Calu3 (cell line): ENCODE data around the gene PRKN. TPM values are rescaled to one million over a fixed set of nuclear protein-coding genes. Genes with fewer than 3 reads are reported as not detected.

Experiments
- BruUV-seq: library from RNA; stranded (reverse); fragments of 400-500 nt; replicated peaks from 2 replicates; lab custom pipeline; 2021; lab: Mats Ljungman, UMichigan
- CTCF ChIA-PET: fragments of 300-600 bp; sonication (Branson Sonifier 250); formaldehyde crosslinking; loops from one replicate; lab custom pipeline; 2022; ENCODE audit warnings: antibody characterized with exemption; lab: Charles Lee
- DNase-seq: peaks from one replicate; pipeline ENCODE4 v3.0.0; 2022
- H3K27ac Mint-ChIP-seq: one replicate; pipeline ENCODE4 v1.8.0; 2022; ENCODE audit warnings: mixed read lengths; ENCODE audit not compliant: unreplicated experiment
- H3K27me3 Mint-ChIP-seq: one replicate; pipeline ENCODE4 v1.8.0; 2022; ENCODE audit warnings: mixed read lengths; ENCODE audit not compliant: unreplicated experiment
- H3K36me3 Mint-ChIP-seq: one replicate; pipeline ENCODE4 v1.8.0; 2022; ENCODE audit warnings: mild to moderate bottlenecking, moderate library complexity, mixed read lengths; ENCODE audit not compliant: insufficient read depth, unreplicated experiment
- H3K4me1 Mint-ChIP-seq: one replicate; pipeline ENCODE4 v1.8.0; 2022; ENCODE audit warnings: mild to moderate bottlenecking, low read depth, mixed read lengths; ENCODE audit not compliant: unreplicated experiment
- H3K4me3 Mint-ChIP-seq: one replicate; pipeline ENCODE4 v1.8.0; 2022; ENCODE audit warnings: mild to moderate bottlenecking, low read depth, moderate library complexity, mixed read lengths; ENCODE audit not compliant: unreplicated experiment
- H3K9me3 Mint-ChIP-seq: one replicate; pipeline ENCODE4 v1.8.0; 2022; ENCODE audit warnings: low read depth, mixed read lengths; ENCODE audit not compliant: unreplicated experiment
- intact Hi-C: fragments of 100-400 bp; cut with micrococcal nuclease; formaldehyde crosslinking; loops from one replicate; pipeline ENCODE4 v1.10.0; 2022; ENCODE audit not compliant: unreplicated experiment
- total RNA-seq: library from RNA; stranded (reverse); gene quantifications from 2 replicates; pipeline ENCODE4 v1.2.3, GENCODE V29; 2022
- TF ChIP-seq, protein P1 (sequence below): fragments of 200-600 bp; IDR thresholded peaks from one replicate; pipeline ENCODE4 v1.8.0; 2022; ENCODE audit warnings: antibody characterized with exemption; ENCODE audit not compliant: unreplicated experiment

Gene PRKN
- total RNA-seq, 1 experiment from 2014 or later, result 3.8 TPM

DNA sequence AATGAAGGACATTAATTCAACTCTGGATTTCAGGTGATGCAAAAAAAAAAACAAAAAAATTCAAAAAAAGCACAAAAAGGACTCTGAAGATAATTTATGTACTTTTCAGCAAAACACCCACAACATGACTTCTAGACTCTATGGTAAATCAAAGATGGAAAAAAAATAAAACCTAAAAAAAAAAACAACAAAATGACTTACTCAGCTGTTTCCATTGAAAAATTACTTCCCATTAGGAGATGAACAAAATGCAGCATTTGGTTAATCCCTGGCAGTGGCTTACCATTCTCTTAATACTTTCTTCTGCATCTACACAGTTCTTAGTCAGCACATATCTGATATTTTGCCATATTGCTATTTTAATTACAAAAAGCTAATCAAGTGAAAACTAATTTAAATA lies 572.6 kb downstream of the PRKN start:
- no TSS peak for BruUV-seq
- H3K4me1 Mint-ChIP-seq, result no peaks in the 10 kb centered on the region

DNA sequence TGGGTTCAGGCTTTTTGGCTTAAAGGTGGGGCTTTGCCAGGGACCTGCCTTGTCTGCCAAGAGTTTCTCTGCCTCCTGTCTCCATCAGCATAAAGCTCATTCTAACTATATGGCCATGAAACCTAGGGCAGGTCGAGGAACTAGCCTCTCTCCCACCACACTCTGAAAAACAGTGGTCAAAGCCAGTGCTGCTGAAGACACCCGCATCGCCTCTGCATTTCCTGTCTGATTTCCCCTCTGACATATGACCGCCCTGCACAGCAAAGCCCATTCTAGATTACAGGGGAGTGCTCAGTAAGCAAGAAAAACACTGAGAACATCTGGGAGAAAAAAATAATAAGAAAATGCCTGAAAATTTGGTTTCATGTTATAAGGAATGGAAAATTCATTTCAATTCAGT lies 573.6 kb downstream of the PRKN start:
- no peaks in the 10 kb centered on the region for H3K27me3 Mint-ChIP-seq
- BruUV-seq, result no TSS peak
- H3K4me3 Mint-ChIP-seq, result no peak overlapping the region
- TF ChIP-seq, protein P1, sequence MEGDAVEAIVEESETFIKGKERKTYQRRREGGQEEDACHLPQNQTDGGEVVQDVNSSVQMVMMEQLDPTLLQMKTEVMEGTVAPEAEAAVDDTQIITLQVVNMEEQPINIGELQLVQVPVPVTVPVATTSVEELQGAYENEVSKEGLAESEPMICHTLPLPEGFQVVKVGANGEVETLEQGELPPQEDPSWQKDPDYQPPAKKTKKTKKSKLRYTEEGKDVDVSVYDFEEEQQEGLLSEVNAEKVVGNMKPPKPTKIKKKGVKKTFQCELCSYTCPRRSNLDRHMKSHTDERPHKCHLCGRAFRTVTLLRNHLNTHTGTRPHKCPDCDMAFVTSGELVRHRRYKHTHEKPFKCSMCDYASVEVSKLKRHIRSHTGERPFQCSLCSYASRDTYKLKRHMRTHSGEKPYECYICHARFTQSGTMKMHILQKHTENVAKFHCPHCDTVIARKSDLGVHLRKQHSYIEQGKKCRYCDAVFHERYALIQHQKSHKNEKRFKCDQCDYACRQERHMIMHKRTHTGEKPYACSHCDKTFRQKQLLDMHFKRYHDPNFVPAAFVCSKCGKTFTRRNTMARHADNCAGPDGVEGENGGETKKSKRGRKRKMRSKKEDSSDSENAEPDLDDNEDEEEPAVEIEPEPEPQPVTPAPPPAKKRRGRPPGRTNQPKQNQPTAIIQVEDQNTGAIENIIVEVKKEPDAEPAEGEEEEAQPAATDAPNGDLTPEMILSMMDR, result no peak
- intact Hi-C loops, result no loop called here
- no peaks in the 10 kb centered on the region for H3K36me3 Mint-ChIP-seq
- DNase-seq, result no peak
- no peaks in the 10 kb centered on the region for H3K4me1 Mint-ChIP-seq
- CTCF ChIA-PET, result no interaction called here
- H3K27ac Mint-ChIP-seq, result no peak overlapping the region
- no peaks in the 10 kb centered on the region for H3K9me3 Mint-ChIP-seq

More for the DNA sequence above, 572.6 kb downstream of the PRKN start:
- Mint-ChIP-seq H3K27me3 (no peaks in the 10 kb centered on the region), H3K36me3 (no peaks in the 10 kb centered on the region), H3K9me3 (no peaks in the 10 kb centered on the region), H3K4me3 (no peak overlapping the region), H3K27ac (no peak overlapping the region)
- intact Hi-C loops, result no loop called here
- no peak for DNase-seq
- CTCF ChIA-PET, result no interaction called here
- TF ChIP-seq, protein P1, result no peak

DNA sequence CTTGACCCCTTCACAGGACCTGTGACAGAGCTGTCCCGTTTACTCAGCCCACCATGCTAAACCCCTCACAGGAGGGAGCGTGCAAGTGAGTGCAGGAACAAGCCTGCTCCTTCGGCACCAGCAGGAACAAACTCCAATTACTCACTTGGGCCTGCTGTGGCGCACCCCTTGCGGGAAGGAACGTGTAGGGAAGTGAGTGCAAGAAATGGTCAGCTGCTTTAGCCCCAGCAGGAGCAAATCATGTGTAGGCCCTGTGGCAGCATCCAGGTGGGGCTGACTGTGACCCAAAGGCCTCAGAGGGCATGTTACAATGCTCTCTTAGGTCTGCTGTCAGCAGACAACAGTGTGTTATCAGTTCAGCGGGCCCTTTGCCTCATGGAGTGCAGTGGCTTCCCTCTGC lies 574.4 kb downstream of the PRKN start:
- DNase-seq, result no peak
- Mint-ChIP-seq H3K36me3 (no peaks in the 10 kb centered on the region), H3K4me1 (no peaks in the 10 kb centered on the region), H3K9me3 (no peaks in the 10 kb centered on the region), H3K4me3 (no peak overlapping the region), H3K27me3 (no peaks in the 10 kb centered on the region), H3K27ac (no peak overlapping the region)
- TF ChIP-seq, protein P1, result no peak
- BruUV-seq, result no TSS peak
- intact Hi-C loops, result no loop called here
- CTCF ChIA-PET, result no interaction called here

DNA sequence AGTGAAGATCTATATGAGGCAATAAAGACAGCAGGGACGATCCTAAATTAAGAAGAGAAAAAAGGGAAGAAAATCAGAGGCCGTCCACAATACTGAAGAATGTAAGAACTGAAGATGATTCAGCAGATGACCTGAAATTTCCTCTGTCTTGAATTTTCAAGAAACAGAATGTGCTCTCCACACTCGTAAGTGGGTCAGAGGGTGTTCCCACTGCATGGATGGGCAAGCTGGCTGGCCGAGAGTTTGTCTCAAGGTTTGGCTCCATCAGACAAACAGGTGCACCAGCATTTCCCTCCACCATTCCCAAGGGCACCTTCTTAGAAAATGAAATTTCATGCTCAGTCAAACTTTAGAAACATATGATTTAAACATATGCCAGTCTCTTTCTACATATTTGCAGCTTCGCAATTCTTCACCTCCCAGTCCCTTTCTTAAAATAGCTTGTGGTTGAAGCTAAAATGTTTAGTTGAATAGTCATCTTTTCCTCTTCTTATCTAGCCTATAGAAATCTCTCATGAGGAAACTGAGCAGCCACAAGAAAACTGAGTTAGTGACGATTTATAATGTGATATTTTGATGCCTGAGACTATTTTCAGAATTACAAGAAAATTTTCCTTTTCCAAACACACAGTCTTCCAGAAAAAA lies 576.4 kb downstream of the PRKN start:
- DNase-seq, result no peak
- no TSS peak for BruUV-seq
- no peaks in the 10 kb centered on the region for H3K36me3 Mint-ChIP-seq
- CTCF ChIA-PET, result no interaction called here
- no peak overlapping the region for H3K27ac Mint-ChIP-seq
- H3K4me3 Mint-ChIP-seq, result no peak overlapping the region
- TF ChIP-seq, protein P1, result no peak
- intact Hi-C loops, result no loop called here
- H3K4me1 Mint-ChIP-seq, result no peaks in the 10 kb centered on the region
- no peaks in the 10 kb centered on the region for H3K27me3 Mint-ChIP-seq
- no peaks in the 10 kb centered on the region for H3K9me3 Mint-ChIP-seq
